GM19372 (cell line): ENCODE data around the gene RXRA.

Experiments used
- ATAC-seq: cut with Tn5 transposase; IDR thresholded peaks from one replicate; pipeline ENCODE4 v1.9.1; 2021; ENCODE audit warnings: mild to moderate bottlenecking, low read depth, moderate library complexity; ENCODE audit not compliant: unreplicated experiment

RXRA gene

GRCh38 chr9:134423166-134423565, 96.9 kb downstream of the RXRA start:
- no peak for ATAC-seq

- ATAC-seq, result no peak
Observed at GRCh38 chr9:134423749-134424148, 97.5 kb downstream of the RXRA start.

DNA sequence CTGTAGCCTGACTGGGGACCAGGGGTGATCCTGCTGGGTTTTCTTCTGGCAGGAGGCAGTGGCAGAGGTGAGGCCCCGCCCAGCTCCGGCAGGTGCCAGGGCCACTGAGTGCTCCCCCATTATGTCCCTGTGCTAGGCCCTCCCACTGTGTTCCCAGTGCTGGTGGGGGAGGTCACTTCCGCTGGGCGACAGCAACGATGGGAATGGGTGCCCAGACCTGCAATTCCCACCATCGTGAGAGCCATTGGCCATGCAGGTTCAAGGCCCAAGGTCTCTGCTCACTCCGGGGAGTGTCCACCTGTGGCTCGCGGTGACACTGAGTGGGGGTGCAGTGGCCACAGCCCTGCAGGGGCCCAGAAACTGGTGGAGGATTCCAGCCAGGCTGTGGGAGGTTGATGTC, 98.6 kb downstream of the RXRA start:
- ATAC-seq, result no peak

DNA sequence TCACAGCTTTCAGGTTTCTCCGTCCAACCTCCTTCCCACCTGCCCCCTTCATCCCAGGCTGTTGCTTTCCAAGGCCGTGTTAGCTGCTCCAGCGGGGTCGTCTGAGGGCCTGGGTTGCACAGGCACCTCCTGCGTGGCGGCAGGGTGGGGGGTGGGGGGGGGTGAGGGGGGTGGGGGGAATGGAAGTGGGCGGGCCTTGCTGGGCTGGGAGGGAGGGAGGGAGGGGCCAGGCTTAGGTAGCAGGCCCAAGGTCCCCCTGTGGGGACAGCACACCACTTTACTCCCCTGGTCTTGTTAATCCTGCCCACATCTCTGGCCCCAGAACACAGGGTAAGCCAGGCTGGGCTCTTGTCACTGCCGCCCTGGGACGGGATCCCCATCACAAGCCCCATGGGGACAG, 99.1 kb downstream of the RXRA start:
- no peak for ATAC-seq

- ATAC-seq, result no peak
Observed at GRCh38 chr9:134425812-134426211, 99.6 kb downstream of the RXRA start.

- ATAC-seq, result no peak
Observed at GRCh38 chr9:134426436-134426835, 100.2 kb downstream of the RXRA start.

DNA sequence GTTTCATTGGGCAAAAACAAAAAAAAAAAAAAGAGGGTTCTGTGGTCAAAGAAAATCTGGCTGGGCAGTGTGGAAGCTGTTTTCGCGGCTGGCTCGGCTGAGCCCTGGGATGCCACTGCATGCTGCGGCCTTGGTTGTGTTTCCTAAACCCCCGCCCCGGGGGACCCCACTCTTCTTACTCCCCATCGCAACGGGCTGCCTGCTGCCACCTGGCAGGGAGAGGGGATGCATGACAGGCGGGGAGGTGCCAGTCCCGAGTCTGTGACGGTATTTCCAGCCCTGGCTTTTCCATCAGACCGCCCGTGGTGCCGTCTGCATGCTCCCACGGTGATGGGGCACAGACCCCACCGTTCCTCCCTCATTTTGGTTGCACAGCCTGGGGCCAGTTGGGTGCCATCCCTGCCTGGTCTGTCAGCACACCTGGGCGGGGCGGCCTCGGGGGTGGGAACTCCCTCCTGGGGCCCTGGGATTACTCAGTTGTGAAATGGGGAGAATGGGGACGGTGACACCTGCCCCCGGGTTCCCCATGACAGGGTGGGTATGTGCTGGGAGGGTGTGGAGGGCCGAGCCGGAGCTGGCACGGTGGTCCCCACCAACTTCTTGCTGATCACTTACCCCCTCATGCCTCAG, 101.0 kb downstream of the RXRA start:
- no peak for ATAC-seq

- no peak for ATAC-seq
Observed at GRCh38 chr9:134428559-134428958, 102.3 kb downstream of the RXRA start.

GRCh38 chr9:134429007-134429406, 102.8 kb downstream of the RXRA start:
- no peak for ATAC-seq

DNA sequence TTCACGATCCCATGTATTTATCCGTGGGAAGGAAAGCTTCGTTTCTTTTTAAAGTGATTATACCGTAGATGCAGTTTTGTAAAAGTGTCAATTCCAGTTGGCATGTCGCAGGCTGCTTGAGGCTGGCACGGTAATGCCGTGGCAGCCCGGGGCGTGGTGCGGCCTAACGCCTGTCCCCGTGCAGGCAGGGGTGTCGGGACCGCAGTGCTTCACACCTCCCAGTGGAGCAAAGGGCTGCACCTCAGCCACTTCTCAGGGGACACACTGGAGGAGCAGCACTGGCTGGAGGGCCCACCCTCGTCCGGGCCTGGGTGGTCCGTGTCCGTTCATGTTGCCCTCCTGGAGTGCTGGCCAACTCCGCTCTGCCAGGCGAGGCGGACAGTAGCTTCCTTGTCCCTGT, 103.2 kb downstream of the RXRA start:
- no peak for ATAC-seq

GRCh38 chr9:134431095-134431494, 104.8 kb downstream of the RXRA start:
- ATAC-seq, result no peak

- no peak for ATAC-seq
Observed at GRCh38 chr9:134431626-134432025, 105.4 kb downstream of the RXRA start.

DNA sequence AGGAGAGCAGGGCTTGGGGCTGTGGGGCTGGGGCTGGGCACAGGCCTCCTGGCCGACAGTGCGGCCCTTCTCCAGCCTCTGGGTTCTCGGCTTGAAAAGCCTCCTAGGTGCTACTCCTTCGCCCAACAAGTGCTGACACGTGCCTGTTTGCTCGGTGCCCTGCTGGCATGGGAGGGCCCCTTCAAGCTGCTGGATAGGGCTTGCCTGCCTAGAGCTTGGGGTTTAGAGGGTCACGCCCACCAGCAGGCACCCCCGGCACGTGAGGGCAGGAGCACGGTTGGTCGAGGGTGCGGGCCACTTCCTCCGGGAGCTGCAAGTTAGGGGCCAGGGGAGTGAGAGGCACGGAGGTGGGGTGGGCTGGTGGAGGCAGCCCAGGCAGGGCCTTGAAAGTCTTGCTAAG, 106.2 kb downstream of the RXRA start:
- ATAC-seq, result no peak

- ATAC-seq, result no peak
Observed at GRCh38 chr9:134433101-134433500, 106.8 kb downstream of the RXRA start.

DNA sequence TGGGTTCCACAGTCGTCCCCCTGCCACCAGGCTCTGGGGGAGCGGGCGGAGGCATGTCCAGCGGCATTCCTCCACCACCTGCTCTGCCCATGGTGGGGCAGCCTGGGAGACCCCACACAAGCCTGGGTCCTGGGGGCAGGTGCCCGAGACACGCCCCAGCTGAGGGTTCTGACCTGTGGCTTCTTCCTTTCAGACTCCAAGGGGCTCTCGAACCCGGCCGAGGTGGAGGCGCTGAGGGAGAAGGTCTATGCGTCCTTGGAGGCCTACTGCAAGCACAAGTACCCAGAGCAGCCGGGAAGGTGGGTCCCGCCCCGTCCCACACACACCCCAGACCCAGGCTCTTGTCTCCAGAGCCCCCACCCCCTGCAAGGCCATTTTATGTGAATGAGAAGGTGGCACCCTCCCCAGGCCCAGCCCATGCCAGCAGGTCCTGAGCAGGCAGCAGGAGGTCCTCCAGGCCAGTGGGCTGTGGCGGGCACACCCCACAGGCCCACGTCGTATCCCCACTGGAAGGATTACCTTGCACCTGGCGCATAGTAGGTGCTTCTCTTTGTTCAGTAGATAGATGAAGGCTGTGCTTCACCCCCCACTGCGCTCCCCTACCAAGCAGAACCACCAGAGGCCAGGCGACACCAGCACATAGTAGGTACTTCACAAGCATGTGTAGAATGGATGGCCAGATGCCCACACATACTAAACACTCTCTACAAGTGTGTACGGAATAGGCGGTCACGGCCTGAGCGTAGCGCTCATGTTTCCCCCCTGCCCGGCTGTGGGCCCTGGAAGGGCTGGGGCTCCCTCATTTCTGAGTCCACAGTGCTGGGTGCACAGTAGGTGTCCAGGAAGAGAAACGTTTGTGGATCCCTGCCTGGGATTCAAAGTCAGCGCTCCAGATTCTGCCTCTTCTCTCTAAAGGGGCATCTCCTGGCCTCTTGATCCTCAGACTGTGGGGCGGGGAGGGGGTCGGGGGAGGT, 107.9 kb downstream of the RXRA start:
- ATAC-seq, result no peak

GRCh38 chr9:134434894-134435506, 108.7 kb downstream of the RXRA start:
- no peak for ATAC-seq

- ATAC-seq, result no peak
Observed at GRCh38 chr9:134435550-134436378, 109.5 kb downstream of the RXRA start.

- no peak for ATAC-seq
Observed at GRCh38 chr9:134436379-134436762, 110.1 kb downstream of the RXRA start.

DNA sequence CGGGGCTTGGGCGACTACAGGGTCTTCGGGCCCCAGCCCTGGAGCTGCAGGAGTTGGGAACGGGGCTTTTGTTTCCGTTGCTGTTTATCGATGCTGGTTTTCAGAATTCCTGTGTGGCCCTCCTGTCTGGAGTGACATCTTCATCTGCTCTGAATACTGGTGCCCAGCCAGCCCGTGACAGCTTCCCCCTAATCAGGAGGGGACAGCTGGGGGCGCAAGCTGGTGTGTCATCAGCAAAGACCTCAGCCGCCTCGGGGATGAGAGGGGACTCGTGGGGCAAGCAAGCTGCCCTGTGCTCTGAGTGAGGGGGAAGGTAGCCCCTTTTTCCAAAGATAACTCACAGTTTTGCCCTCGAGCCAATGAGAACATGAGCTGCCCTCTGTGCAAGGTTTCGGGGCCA, 110.7 kb downstream of the RXRA start:
- ATAC-seq, result no peak

- no peak for ATAC-seq
Observed at GRCh38 chr9:134437403-134438194, 111.3 kb downstream of the RXRA start.
